ENCODE results near the gene DSCAM. TPM values are rescaled to one million over a fixed set of nuclear protein-coding genes. Genes with fewer than 3 reads are reported as not detected.

DSCAM gene
- total RNA-seq, 1 donor from 2014 or later = not detected

GRCh38 chr21:40556442-40556968 lies 290.5 kb downstream of the DSCAM start:
- no peak for DNase-seq (ENCODE audit: low read depth in 2 of 2)

GRCh38 chr21:40555021-40555528 lies 291.9 kb downstream of the DSCAM start:
- no peak for DNase-seq (ENCODE audit: low read depth in 2 of 2)

- no peak for DNase-seq (ENCODE audit: low read depth in 2 of 2)
Measured at GRCh38 chr21:40553781-40554180, 293.2 kb downstream of the DSCAM start.

- DNase-seq (ENCODE audit: low read depth in 2 of 2) = no peak
Measured at GRCh38 chr21:40547906-40548513, 298.9 kb downstream of the DSCAM start.

GRCh38 chr21:40546647-40547046 lies 300.3 kb downstream of the DSCAM start:
- no peak for DNase-seq (ENCODE audit: low read depth in 2 of 2)

GRCh38 chr21:40540216-40540615 lies 306.7 kb downstream of the DSCAM start:
- DNase-seq (ENCODE audit: low read depth in 2 of 2) = no peak

- no peak for DNase-seq (ENCODE audit: low read depth in 2 of 2)
Measured at GRCh38 chr21:40534886-40535285, 312.1 kb downstream of the DSCAM start.

GRCh38 chr21:40531431-40532110 lies 315.4 kb downstream of the DSCAM start:
- DNase-seq (ENCODE audit: low read depth in 2 of 2) = no peak

- no peak for DNase-seq (ENCODE audit: low read depth in 2 of 2)
Measured at GRCh38 chr21:40531016-40531415, 315.9 kb downstream of the DSCAM start.

- no peak for DNase-seq (ENCODE audit: low read depth in 2 of 2)
Measured at GRCh38 chr21:40517646-40518045, 329.3 kb downstream of the DSCAM start.

GRCh38 chr21:40516335-40516734 lies 330.6 kb downstream of the DSCAM start:
- no peak for DNase-seq (ENCODE audit: low read depth in 2 of 2)

- DNase-seq (ENCODE audit: low read depth in 2 of 2) = no peak
Measured at GRCh38 chr21:40512590-40512989, 334.4 kb downstream of the DSCAM start.

- no peak for DNase-seq (ENCODE audit: low read depth in 2 of 2)
Measured at GRCh38 chr21:40507978-40508377, 339.0 kb downstream of the DSCAM start.

- DNase-seq (ENCODE audit: low read depth in 2 of 2) = no peak
Measured at GRCh38 chr21:40505681-40506080, 341.3 kb downstream of the DSCAM start.

GRCh38 chr21:40505244-40505643 lies 341.7 kb downstream of the DSCAM start:
- DNase-seq (ENCODE audit: low read depth in 2 of 2) = no peak

- DNase-seq (ENCODE audit: low read depth in 2 of 2) = no peak
Measured at GRCh38 chr21:40504825-40505224, 342.1 kb downstream of the DSCAM start.

GRCh38 chr21:40496116-40496515 lies 350.8 kb downstream of the DSCAM start:
- DNase-seq (ENCODE audit: low read depth in 2 of 2) = no peak

GRCh38 chr21:40490408-40490807 lies 356.6 kb downstream of the DSCAM start:
- no peak for DNase-seq (ENCODE audit: low read depth in 2 of 2)

- DNase-seq (ENCODE audit: low read depth in 2 of 2) = no peak
Measured at GRCh38 chr21:40489001-40489400, 358.0 kb downstream of the DSCAM start.

- no peak for DNase-seq (ENCODE audit: low read depth in 2 of 2)
Measured at GRCh38 chr21:40481764-40482163, 365.2 kb downstream of the DSCAM start.

- DNase-seq (ENCODE audit: low read depth in 2 of 2) = no peak
Measured at GRCh38 chr21:40474513-40474912, 372.4 kb downstream of the DSCAM start.

- no peak for DNase-seq (ENCODE audit: low read depth in 2 of 2)
Measured at GRCh38 chr21:40472013-40472412, 374.9 kb downstream of the DSCAM start.

- no peak for DNase-seq (ENCODE audit: low read depth in 2 of 2)
Measured at GRCh38 chr21:40471103-40471502, 375.9 kb downstream of the DSCAM start.

Data from dermis microvascular lymphatic vessel endothelial cell (primary cell).